ENCODE data around the gene HS3ST3A1. TPM values are rescaled to one million over a fixed set of nuclear protein-coding genes. Genes with fewer than 3 reads are reported as not detected.

Gene HS3ST3A1
- total and polyA plus RNA-seq, 4 donors = 0.40 to 6.5 (median 2.5) TPM

DNA sequence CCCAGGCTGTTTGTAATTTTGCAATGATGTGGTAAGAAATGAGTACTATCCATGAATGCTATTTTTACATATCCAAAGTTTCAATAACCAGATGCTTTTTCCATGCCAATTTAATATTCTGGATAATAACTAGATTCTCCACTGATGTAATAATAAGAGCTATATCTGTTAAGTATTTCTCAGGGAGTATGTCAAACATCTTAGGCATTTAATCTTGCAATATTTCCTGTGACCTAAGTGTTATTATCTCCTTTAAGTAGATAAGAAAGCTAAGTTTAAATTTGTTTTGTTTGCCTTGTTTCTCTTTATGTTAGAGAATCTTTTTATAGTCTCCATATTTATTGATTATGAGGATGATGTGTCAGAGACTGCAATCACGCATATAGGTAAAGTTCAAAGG lies 32.3 kb upstream of the HS3ST3A1 start:
- no peaks in the 10 kb centered on the region for H3K36me3 ChIP-seq (ENCODE audit: control insufficient read depth in 4 of 4, insufficient read depth in 3 of 4, low read depth in 1 of 4, low read length in 3 of 4)
- DNase-seq (ENCODE audit: low spot score) = no peak
- H3K27me3 ChIP-seq (ENCODE audit: control insufficient read depth in 4 of 4, insufficient read depth in 4 of 4, low read length in 3 of 4) = no peaks in the 10 kb centered on the region
- TF ChIP-seq, protein P1, sequence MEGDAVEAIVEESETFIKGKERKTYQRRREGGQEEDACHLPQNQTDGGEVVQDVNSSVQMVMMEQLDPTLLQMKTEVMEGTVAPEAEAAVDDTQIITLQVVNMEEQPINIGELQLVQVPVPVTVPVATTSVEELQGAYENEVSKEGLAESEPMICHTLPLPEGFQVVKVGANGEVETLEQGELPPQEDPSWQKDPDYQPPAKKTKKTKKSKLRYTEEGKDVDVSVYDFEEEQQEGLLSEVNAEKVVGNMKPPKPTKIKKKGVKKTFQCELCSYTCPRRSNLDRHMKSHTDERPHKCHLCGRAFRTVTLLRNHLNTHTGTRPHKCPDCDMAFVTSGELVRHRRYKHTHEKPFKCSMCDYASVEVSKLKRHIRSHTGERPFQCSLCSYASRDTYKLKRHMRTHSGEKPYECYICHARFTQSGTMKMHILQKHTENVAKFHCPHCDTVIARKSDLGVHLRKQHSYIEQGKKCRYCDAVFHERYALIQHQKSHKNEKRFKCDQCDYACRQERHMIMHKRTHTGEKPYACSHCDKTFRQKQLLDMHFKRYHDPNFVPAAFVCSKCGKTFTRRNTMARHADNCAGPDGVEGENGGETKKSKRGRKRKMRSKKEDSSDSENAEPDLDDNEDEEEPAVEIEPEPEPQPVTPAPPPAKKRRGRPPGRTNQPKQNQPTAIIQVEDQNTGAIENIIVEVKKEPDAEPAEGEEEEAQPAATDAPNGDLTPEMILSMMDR (IDR thresholded peaks at IDR 0.05; ENCODE audit: low read depth, low read length, missing input control) = no peak
- TF ChIP-seq, protein P2, sequence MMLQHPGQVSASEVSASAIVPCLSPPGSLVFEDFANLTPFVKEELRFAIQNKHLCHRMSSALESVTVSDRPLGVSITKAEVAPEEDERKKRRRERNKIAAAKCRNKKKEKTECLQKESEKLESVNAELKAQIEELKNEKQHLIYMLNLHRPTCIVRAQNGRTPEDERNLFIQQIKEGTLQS (IDR thresholded peaks at IDR 0.05) = no peak
- TF ChIP-seq EGR1 (IDR thresholded peaks at IDR 0.05; ENCODE audit: low read depth in 2 of 2) = no peak
- no peak for TF ChIP-seq GABPA (IDR thresholded peaks at IDR 0.05 in 1 of 2, conservative IDR thresholded peaks at IDR 0.05 in 1 of 2)
- no peak for TF ChIP-seq TAF1 (conservative IDR thresholded peaks at IDR 0.05)
- TF ChIP-seq FOXA2 (IDR thresholded peaks at IDR 0.05) = no peak
- TF ChIP-seq NR2F2 (IDR thresholded peaks at IDR 0.05) = no peak
- TF ChIP-seq RXRA (IDR thresholded peaks at IDR 0.05) = no peak
- TF ChIP-seq HNF4A (conservative IDR thresholded peaks at IDR 0.05) = no peak
- no peaks in the 10 kb centered on the region for H3K4me1 ChIP-seq (ENCODE audit: control insufficient read depth in 4 of 4, insufficient read depth in 4 of 4, low read length in 3 of 4)
- H3K9me3 ChIP-seq (ENCODE audit: control insufficient read depth in 4 of 4, low read length in 3 of 4) = no peaks in the 10 kb centered on the region
- H3K27ac ChIP-seq (ENCODE audit: low read depth in 1 of 2, low read length in 2 of 2) = no peak overlapping the region
- WGBS = 87% methylated on average over 1 of the region's 1 CpG
- H3K4me3 ChIP-seq (ENCODE audit: low read depth in 1 of 3, low read length in 3 of 3) = no peak overlapping the region
- no peak overlapping the region for H3K9ac ChIP-seq (ENCODE audit: low read depth in 1 of 2, low read length in 2 of 2)

DNA sequence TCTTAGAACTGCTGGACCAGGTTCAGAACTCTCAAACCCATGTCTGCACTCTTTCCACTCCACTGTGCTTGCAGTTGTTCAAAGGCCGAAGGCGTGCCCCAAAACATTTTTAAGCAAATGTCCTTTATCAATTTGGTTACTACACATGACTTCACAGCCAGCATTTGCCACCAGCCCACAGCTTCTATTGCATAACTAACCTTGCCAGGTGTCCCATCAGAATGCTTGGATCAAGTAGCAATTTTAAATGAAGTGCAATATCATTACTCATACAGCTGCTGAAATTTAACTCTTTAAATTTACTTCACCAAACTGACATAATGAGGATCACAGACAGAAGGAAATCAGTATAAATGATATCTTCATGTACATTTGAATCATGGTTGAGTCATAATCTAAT lies 29.8 kb upstream of the HS3ST3A1 start:
- H3K27me3 ChIP-seq (ENCODE audit: control insufficient read depth in 4 of 4, insufficient read depth in 4 of 4, low read length in 3 of 4) = no peaks in the 10 kb centered on the region
- H3K9ac ChIP-seq (ENCODE audit: low read depth in 1 of 2, low read length in 2 of 2) = no peak overlapping the region
- no peaks in the 10 kb centered on the region for H3K9me3 ChIP-seq (ENCODE audit: control insufficient read depth in 4 of 4, low read length in 3 of 4)
- H3K4me1 ChIP-seq (ENCODE audit: control insufficient read depth in 4 of 4, insufficient read depth in 4 of 4, low read length in 3 of 4) = no peaks in the 10 kb centered on the region
- H3K27ac ChIP-seq (ENCODE audit: low read depth in 1 of 2, low read length in 2 of 2) = no peak overlapping the region
- no peak for DNase-seq (ENCODE audit: low spot score)
- no peak for TF ChIP-seq RXRA (IDR thresholded peaks at IDR 0.05)
- TF ChIP-seq, protein P1 (IDR thresholded peaks at IDR 0.05; ENCODE audit: low read depth, low read length, missing input control) = no peak
- H3K4me3 ChIP-seq (ENCODE audit: low read depth in 1 of 3, low read length in 3 of 3) = no peak overlapping the region
- no peaks in the 10 kb centered on the region for H3K36me3 ChIP-seq (ENCODE audit: control insufficient read depth in 4 of 4, insufficient read depth in 3 of 4, low read depth in 1 of 4, low read length in 3 of 4)
- 72% methylated on average over 2 of the region's 2 CpGs for WGBS

DNA sequence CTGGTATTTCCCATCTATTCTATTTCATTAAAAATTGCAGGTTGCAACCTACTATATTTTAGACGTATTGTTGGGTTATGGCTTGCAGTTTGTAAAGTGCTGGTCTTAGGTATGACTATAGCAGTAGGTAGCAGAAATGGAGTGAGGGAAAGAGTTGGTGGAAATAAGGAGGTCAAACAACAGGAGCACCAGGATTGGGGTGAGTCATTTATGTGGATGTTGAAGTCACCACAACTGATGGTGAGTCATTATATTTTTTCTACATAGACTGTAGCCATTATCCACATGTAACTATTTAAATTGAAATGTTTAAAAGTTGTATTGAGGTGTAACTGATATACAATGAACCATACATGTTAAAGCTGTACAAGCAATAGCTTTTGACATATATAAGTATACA lies 25.0 kb upstream of the HS3ST3A1 start:
- H3K9ac ChIP-seq (ENCODE audit: low read depth in 1 of 2, low read length in 2 of 2) = no peak overlapping the region
- TF ChIP-seq JUND (IDR thresholded peaks at IDR 0.05) = no peak
- TF ChIP-seq, protein P3, sequence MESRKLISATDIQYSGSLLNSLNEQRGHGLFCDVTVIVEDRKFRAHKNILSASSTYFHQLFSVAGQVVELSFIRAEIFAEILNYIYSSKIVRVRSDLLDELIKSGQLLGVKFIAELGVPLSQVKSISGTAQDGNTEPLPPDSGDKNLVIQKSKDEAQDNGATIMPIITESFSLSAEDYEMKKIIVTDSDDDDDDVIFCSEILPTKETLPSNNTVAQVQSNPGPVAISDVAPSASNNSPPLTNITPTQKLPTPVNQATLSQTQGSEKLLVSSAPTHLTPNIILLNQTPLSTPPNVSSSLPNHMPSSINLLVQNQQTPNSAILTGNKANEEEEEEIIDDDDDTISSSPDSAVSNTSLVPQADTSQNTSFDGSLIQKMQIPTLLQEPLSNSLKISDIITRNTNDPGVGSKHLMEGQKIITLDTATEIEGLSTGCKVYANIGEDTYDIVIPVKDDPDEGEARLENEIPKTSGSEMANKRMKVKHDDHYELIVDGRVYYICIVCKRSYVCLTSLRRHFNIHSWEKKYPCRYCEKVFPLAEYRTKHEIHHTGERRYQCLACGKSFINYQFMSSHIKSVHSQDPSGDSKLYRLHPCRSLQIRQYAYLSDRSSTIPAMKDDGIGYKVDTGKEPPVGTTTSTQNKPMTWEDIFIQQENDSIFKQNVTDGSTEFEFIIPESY (IDR thresholded peaks at IDR 0.05) = no peak
- TF ChIP-seq RAD21 (IDR thresholded peaks at IDR 0.05) = no peak
- TF ChIP-seq, protein P1 (IDR thresholded peaks at IDR 0.05; ENCODE audit: low read depth, low read length, missing input control) = no peak
- no peak for TF ChIP-seq FOXA2 (IDR thresholded peaks at IDR 0.05)
- no peak for TF ChIP-seq HNF4A (conservative IDR thresholded peaks at IDR 0.05)
- TF ChIP-seq, protein P4, sequence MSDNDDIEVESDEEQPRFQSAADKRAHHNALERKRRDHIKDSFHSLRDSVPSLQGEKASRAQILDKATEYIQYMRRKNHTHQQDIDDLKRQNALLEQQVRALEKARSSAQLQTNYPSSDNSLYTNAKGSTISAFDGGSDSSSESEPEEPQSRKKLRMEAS (IDR thresholded peaks at IDR 0.05) = no peak
- no peak for TF ChIP-seq NR2F2 (IDR thresholded peaks at IDR 0.05)
- TF ChIP-seq GABPA (IDR thresholded peaks at IDR 0.05 in 1 of 2, conservative IDR thresholded peaks at IDR 0.05 in 1 of 2) = no peak
- TF ChIP-seq SP1 (IDR thresholded peaks at IDR 0.05) = no peak
- no peak for TF ChIP-seq TAF1 (conservative IDR thresholded peaks at IDR 0.05)
- TF ChIP-seq HNF4G (IDR thresholded peaks at IDR 0.05) = no peak
- TF ChIP-seq, protein P2 (IDR thresholded peaks at IDR 0.05) = no peak
- TF ChIP-seq YY1 (IDR thresholded peaks at IDR 0.05) = no peak
- no peak for TF ChIP-seq FOXA1 (IDR thresholded peaks at IDR 0.05)
- no peak for TF ChIP-seq RXRA (IDR thresholded peaks at IDR 0.05)
- DNase-seq (ENCODE audit: low spot score) = no peak

More for the DNA sequence above, 25.0 kb upstream of the HS3ST3A1 start:
- WGBS = 81% methylated on average over 1 of the region's 1 CpG
- H3K9me3 ChIP-seq (ENCODE audit: control insufficient read depth in 4 of 4, low read length in 3 of 4) = no peaks in the 10 kb centered on the region
- no peak overlapping the region for H3K4me3 ChIP-seq (ENCODE audit: low read depth in 1 of 3, low read length in 3 of 3)
- no peak overlapping the region for H3K27ac ChIP-seq (ENCODE audit: low read depth in 1 of 2, low read length in 2 of 2)
- peaks cover 0 to under 1% (median 0%) of the 10 kb centered on the region in 4 donors for H3K27me3 ChIP-seq (ENCODE audit: control insufficient read depth in 4 of 4, insufficient read depth in 4 of 4, low read length in 3 of 4)
- no peaks in the 10 kb centered on the region for H3K36me3 ChIP-seq (ENCODE audit: control insufficient read depth in 4 of 4, insufficient read depth in 3 of 4, low read depth in 1 of 4, low read length in 3 of 4)
- no peaks in the 10 kb centered on the region for H3K4me1 ChIP-seq (ENCODE audit: control insufficient read depth in 4 of 4, insufficient read depth in 4 of 4, low read length in 3 of 4)
